Effector CD4-positive, alpha-beta T cell (primary cell): ENCODE measurements around the gene MEMO1.
"Not testable (repeated sequence)": the region's sequence is repeated elsewhere in the genome, so short reads cannot be mapped to it uniquely, and the experiment has no call there.

Experiments used
- DNase-seq: peaks from one replicate; pipeline ENCODE4 v3.0.0-alpha.2; 2020
- total RNA-seq: gene quantifications from one replicate; lab custom pipeline; 2026; lab: John Stamatoyannopoulos, UW

The MEMO1 gene
- 6.0 reads per million, percentile 23 among the genes with 10 or more reads in this experiment for total RNA-seq

GRCh38 chr2:32010670-32011484, at the start of gene MEMO1:
Gene MEMO1 (minus strand): TSS chr2:32011008. CDS start chr2:32010247, 761 bp downstream.
- DNase-seq = peak; percentile 83

GRCh38 chr2:32060266-32060665, 49.5 kb upstream of the MEMO1 start:
- DNase-seq = no peak

DNA sequence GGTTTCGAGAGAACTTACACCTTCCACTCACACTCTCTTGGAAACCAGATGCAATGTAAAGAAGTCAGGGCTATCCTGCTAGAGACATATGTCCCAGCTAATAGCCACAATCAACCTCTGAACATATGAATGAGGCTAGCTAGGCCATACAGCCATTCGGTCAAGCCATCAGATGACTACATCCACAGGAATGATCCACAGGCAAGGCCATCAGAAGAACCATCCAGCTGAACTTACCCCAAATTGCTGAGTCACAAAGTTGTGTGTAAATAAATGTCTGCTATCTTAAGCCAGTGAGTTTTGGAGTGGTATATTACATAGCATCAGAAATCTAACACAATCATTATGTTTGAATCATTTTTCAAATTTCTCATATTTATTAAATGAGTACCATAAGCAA, 47.3 kb upstream of the MEMO1 start:
- no peak for DNase-seq

DNA sequence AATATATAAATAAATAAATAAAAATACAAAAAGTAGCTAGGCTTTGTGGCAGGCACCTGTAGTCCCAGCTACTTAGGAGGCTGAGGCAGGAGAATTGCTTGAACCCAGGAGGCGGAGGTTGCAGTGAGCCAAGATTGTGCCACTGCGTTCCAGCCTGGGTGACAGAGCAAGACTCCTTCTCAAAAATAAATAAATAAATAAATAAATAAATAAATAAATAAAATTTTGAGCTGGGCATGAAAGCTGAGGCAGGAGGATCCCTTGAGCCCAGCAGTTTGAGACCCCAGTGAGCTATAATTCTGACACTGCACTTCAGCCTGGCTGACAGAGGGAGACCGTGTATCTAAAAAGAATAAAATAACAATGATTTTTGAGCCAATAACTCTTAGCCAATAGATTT, 43.8 kb upstream of the MEMO1 start:
- not testable (repeated sequence) for DNase-seq

DNA sequence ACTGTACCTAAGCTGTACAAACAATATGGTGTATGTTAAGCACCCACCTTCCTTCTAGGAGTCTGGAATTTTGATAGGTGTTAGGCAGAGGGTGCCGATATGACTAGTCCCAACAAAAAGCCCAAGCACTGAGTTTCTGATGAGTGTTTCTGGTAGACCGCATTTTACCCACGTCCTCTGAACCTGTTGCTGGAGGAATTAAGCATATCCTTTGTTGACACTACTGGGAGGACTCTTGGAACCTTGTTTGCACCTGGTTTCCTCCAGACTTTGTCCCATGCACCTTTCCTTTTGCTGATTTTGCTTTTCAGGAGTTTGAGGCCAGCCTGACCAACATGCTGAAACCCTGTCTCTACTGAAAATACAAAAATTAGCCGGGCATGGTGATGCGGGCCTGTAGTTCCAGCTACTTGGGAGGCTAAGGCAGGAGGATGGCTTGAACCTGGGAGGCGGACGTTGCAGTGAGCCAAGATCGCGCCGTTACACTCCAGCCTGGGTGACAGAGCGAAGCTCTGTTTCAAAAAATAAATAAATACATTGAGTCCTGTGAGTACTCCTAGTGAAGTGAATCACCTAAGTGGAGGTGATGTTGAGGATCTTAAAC, 41.1 kb upstream of the MEMO1 start:
- no peak for DNase-seq

GRCh38 chr2:32043561-32043960, 32.8 kb upstream of the MEMO1 start:
- DNase-seq = no peak

DNA sequence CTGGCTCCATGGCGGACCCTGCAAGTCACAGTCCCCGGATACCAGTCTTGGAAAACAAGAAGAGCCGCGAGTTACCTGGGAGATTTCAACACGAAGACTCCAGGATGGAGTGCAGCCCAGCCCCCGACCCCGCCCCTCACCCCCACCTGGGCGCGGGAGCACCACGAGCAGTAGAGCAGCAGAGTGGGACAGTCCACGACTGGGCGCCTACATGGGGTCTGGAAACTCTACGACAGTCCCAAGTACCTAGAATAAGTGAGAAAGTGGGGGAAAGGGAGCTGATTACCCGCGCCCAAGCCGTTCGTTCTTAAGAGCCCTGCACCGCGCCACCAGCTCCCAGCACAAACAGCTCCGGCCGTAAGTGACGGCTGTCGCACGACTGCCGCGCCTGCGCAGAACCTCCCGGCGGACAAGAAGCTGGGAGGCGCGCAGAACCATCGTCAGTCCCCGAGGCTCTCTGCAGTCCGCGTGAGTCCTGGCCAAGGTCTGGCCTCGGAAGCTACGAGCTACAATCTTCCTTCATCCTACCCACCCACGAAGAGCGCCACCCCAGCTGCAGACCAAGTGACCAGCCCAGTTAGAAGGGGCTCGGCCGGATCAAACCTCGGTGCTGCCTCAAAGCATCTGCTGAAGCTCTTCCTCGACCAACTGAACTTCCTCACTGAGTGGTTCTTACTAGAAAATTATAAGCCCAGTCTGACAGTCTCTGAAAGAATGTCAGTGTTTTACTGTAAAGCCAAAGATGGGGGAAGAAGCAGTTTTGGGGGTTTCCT, 28.8 kb upstream of the MEMO1 start, which contains the start of gene DPY30:
TSS of gene DPY30 (minus strand) at position 359 of the 773 bp plus-strand sequence. CDS start at position 10, 349 bp downstream.
- peak; percentile 87 for DNase-seq

- DNase-seq = not testable (repeated sequence)
These were observed 23.5 kb upstream of the MEMO1 start for GRCh38 chr2:32034198-32034887.

DNA sequence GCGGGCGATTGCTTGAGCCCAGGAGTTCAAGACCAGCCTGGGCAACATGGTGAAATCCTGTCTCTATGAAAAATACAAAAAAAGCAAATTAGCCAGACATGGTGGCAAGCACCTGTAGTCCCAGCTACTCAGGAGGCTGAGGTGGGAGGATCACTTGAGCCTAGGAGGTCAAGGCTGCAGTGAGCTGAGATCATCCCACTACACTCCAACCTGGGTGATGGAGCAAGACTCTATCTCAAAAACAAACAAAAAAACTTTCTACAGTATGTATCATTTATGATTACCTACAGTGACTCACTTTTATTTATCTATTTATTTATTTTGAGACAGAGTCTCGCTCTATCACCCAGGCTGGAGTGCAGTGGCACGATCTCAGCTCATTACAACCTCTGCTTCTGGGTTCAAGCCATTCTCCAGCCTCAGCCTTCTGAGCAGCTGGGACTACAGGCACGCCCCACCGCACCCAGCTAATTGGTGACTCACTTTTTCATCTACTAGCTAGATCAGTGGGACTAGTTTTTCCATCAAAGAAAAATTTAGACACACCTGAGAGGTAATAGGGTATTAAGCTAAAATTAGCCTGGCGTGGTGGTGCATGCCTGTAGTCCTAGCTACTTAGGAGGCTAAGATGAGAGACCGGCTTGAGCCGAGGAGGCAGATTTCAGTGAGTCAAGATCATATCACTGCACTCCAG, 8.1 kb upstream of the MEMO1 start:
- not testable (repeated sequence) for DNase-seq

DNA sequence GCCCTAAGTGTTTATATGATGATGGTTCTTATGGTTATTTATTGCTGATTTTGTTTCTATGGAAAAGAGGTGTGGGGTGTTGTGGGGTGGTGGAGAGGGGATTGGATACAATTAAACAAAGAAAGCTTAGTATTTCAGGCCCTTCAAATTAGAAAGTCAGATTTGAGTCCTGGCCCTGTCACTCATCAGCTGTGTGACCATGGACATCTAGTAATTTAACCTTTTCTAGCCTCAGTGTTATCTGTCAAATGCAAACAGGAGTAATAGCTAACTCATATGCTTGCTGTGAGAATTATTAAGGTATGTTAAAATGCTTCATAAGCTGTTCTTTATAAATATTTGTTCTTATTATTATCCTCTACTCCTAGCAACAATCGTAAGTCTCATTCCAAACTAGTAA, 2.1 kb upstream of the MEMO1 start:
- no peak for DNase-seq

GRCh38 chr2:32011485-32011960, 715 bp upstream of the MEMO1 start:
- no peak for DNase-seq

DNA sequence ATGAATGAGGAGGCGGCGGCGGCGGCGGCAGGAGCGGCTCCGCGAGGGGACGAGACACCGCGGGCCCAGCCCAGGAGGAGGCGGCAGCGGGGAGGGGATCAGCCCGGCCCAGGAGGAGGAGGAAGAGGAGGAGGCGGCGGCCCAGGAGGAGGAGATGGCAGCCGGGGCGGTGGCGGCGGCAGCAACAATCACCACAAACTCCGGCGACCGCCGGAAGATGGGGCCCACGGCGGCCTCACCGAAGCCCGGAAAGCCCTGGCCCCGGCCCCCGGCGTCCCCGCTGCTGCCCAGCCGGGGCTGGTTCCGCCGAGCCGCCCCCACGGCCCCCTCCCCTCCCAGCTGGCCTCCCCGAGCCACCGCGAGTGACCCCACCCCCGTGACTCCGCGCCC, 533 bp downstream of the MEMO1 start:
- peak; percentile 45 for DNase-seq

- DNase-seq = peak; percentile 34
These were observed 1.1 kb downstream of the MEMO1 start for GRCh38 chr2:32009516-32010256.

GRCh38 chr2:32008805-32009515, 1.8 kb downstream of the MEMO1 start:
- no peak for DNase-seq

- no peak for DNase-seq
These were observed 3.8 kb downstream of the MEMO1 start for GRCh38 chr2:32007121-32007391.

DNA sequence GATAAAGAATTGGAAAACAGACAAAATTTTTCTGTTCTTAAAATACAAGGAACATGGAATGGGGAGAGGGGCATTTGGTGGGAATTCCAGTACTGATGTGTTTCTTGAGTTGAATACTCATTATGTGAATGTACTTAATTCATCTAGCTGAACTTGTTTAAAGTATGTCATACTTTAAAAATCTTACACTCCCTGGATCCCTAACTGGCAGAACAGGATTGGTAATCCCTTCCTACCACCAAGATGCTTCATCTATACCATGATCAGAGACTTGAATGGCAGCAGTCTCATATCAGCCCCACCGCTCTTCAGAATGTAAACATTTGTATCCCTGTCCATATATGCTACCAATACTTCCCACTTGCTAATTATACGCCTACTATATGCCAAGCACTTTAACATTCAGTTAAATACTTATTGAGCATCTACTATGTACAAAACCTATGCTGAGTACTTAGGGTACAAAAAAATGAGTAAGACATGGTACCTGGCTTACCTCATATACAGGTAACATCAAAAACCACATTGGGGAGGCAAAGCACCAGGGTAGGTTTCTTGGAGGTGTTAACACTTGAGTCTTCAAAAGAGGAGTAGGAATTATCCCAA, 5.3 kb downstream of the MEMO1 start:
- DNase-seq = no peak

DNA sequence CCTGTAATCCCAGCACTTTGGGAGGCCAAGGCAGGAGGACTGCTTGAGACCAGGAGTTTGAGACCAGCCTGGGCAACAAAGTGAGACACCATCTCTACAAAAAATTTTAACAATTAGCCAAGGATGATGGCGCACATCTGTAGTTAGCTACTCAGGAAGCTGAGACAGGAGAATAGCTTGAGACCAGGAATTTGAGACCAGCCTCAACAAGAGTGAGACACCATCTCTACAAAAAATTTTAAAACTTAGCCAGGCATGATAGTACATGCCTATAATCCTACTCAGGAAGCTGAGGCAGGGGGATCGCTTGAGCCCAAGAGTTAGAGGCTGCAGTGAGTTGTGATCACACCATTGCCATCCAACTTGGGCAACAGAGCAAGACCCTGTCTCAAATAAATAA, 7.0 kb downstream of the MEMO1 start:
- no peak for DNase-seq

GRCh38 chr2:32002406-32002805, 8.4 kb downstream of the MEMO1 start:
- no peak for DNase-seq

DNA sequence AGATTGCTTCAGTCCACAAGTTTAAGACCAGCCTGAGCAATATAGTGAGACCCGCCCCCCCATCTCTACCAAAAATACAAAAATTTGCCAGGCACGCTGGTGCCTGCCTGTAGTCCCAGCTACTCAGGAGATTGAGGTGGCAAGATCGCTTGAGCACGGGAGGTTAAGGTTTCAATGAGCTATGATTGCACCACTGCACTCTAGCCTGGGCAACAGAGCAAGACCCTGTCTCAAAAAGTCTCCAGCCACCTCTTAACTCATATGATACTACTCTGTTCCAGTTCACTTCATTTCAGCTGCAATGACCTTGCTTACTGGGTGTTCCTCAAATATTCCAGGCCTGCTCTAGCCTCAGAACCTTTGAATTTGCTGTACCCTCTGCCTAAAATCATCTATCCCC, 11.4 kb downstream of the MEMO1 start:
- no peak for DNase-seq

DNA sequence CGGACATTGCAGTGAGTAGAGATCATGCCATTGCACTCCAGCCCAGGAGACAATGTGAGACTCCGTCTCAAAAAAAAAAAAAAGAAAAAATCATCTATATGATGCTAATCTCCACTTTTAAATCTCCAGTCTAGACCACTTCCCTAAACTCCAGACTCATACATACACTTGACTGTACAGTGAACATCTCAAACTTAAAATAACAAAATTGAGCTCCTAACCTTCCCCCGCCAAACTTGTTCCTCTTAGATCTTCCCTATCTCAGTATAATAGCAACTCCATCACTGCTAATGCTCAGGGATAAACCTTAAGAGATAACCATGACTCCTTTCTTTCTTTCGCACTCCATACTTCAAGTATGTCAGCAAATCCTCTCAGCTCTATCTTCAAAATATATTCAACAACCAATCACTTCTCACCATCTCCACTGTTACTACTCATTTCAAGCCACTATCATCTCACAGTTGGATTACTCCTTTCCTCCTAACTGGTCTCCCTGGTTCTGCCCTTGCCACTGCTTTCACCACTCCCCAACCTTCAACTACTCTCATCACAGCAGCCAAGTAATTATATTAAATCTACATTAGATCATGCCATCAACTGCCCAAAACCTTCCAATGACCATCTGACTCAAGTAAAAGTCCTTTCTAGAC, 12.0 kb downstream of the MEMO1 start:
- DNase-seq = no peak
